Left forelimb (tissue), 1 donor: ENCODE data around the gene AADAT.
A peak's percentile ranks its signal among the peaks of the same experiment; 100 is the strongest.
"Not testable (repeated sequence)": the region's sequence is repeated elsewhere in the genome, so short reads cannot be mapped to it uniquely, and the experiment has no call there.

Experiments used
- DNase-seq: peaks from one replicate; pipeline ENCODE4 v3.0.0-alpha.2; 2018; ENCODE audit warnings: low spot score

AADAT gene

GRCh38 chr4:170089274-170089667 is 485 bp downstream of the AADAT start:
- peak; percentile 73 for DNase-seq

DNA sequence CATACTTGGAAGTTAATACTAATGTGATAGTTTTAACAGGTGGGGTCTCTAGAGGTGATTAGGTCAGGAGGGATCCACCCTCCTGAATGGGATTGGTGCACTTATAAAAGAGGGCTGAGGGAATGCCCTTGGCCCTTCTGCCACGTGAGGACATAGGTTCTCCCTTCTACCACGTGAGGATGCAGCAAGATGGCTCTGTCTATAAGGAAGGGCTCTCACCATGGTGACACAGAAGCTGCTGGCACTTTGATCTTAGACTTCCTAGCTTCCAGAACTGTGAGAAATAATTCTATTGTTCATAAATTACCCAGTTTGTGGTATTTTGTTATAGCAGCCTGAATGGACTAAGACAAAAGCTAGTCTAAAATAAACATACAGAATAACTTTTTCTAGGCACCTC is 1.0 kb downstream of the AADAT start:
- no peak for DNase-seq

GRCh38 chr4:170087163-170087700 is 2.5 kb downstream of the AADAT start:
- DNase-seq, result no peak

- no peak for DNase-seq
These were observed 6.2 kb downstream of the AADAT start for GRCh38 chr4:170083541-170083940.

GRCh38 chr4:170080496-170080895 is 9.3 kb downstream of the AADAT start:
- no peak for DNase-seq

- no peak for DNase-seq
These were observed 9.8 kb downstream of the AADAT start for GRCh38 chr4:170079981-170080380.

- DNase-seq, result no peak
These were observed 18.6 kb downstream of the AADAT start for GRCh38 chr4:170071196-170071595.

- no peak for DNase-seq
These were observed 21.2 kb downstream of the AADAT start for GRCh38 chr4:170068438-170069128.

GRCh38 chr4:170059421-170059820 is 30.3 kb downstream of the AADAT start:
- no peak for DNase-seq

- DNase-seq, result no peak
These were observed 30.9 kb downstream of the AADAT start for GRCh38 chr4:170058826-170059225.

DNA sequence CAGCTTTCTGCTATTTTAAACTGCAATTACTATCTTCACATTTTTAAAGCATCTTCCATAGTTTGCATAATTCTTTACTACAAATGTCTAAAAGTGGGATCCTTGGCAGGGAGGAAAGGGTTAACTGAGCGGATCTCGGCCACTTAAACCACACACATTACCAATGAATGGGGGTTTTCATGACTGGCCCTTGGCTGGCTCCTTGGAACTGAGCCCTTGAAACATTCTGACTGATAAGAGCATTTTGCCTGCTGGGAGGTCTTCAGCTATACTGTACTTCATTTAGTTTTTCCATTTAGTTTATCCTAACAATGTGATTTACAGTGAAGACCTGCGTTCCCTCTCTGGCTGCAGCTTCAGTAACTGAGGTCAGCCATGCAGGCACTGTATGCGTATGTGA is 31.9 kb downstream of the AADAT start:
- DNase-seq, result no peak

DNA sequence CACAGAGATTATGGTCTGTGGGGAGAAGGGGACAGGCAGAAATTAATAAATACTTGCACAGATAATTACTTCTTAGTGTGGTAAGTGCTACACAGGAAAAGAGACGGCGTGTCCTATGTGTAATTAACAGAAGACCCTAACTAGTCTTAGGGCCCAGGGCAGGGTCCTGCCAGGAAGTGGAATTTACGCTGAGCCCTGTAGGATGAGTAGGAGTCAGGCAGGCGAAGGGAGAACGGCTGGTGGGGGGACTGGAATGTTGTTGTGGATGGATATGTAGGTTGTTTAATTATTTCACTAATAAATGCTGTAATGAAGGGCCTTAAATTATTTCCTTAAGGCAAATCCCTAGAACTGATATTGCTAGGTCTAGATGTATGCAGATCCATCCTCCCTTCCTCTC is 36.8 kb downstream of the AADAT start:
- no peak for DNase-seq

DNA sequence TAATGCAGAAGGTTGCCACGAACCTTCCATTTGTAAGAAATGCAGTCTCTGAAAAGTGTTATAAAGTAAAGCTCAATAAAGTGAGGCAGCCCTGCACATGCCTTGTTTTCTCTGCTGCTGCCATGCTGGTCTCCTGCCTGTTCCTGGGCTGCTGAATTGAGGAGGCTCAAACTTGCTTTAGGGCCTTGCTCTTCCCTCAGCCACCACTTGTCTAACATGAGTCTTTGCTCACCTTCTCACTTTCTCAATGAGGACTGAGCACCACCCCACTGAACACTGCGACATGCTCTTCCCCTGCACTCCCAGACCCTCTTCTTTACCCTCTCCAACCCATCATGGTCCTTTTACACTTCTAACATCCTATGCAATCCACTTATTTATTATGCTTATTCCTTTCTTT is 38.4 kb downstream of the AADAT start:
- DNase-seq, result no peak

GRCh38 chr4:170049766-170050165 is 40.0 kb downstream of the AADAT start:
- DNase-seq, result no peak

DNA sequence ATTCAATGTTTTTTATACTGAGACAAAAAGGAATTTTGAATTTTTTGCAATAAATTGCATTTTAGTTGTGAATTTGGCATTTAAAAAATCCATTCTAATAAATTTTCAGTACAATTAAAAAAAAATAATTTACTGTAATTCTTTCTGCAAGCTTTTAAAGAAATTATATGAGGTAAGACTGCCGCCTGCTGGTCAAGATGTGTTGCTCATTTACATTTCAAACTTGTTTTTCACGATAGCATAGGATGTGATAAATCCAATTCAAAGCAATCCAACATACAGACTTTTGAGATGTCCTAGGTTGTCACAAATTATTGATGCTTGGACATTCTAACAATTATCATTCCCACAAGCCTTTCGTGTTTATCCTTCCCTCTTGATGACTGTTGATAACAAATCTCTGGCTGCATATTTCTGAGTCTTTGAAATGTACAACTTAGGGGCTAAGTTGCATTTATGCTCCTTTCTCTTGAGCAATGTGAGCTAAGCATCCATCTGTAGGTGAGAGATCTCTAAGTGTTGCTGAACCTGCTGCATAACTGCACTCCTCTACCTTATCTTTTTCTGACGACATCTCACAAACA is 41.9 kb downstream of the AADAT start:
- DNase-seq, result no peak

DNA sequence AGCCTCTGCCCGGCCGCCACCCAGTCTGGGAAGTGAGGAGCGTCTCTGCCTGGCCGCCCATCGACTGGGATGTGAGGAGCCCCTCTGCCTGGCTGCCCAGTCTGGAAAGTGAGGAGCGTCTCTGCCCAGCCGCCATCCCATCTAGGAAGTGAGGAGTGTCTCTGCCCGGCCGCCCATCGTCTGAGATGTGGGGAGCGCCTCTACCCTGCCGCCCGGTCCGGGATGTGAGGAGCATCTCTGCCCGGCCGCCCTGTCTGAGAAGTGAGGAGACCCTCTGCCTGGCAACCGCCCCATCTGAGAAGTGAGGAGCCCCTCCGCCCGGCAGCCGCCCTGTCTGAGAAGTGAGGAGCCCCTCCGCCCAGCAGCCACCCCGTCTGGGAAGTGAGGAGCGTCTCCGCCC is 43.6 kb downstream of the AADAT start:
- DNase-seq, result not testable (repeated sequence)

- no peak for DNase-seq
These were observed 49.6 kb downstream of the AADAT start for GRCh38 chr4:170040031-170040680.

DNA sequence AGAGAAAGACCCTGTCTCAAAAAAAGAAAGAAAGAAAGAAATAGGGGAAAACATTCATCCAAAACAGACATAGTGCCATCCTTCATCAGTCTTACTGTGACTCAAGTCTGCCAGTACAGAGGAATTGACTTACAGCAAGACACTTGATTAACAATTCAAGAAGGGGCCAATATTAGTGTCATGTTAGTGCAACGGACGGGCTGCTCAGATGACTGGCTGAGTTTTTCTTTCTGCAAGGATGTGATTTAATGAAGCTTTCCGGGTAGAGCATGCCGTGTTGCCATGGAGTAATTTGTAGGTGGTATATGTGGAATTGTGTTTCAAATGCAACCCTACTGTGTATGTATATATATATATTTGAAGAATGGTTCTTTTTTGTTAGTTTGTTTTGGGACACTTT is 51.0 kb downstream of the AADAT start:
- no peak for DNase-seq

GRCh38 chr4:170038232-170038631 is 51.5 kb downstream of the AADAT start:
- DNase-seq, result no peak

GRCh38 chr4:170037481-170037880 is 52.3 kb downstream of the AADAT start:
- no peak for DNase-seq

DNA sequence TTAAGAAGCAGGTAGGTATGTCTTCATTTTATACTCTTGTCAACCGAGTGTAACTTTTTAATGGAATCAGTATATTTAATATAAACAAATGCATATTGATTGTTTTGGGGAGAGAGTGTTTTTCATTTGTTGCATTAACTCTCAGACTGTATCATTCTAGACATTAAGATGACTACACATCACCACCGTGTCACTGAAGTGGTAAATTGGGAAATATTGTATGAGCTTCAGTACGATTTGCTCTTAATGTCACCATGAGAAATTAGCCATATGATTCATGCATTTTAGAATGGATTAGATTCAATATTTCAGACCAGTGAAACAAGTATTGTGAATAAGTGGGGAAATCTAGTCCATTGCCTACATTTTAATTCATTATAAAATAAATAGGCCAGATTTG is 53.9 kb downstream of the AADAT start:
- DNase-seq, result no peak

- no peak for DNase-seq
These were observed 54.5 kb downstream of the AADAT start for GRCh38 chr4:170035231-170035630.

GRCh38 chr4:170033999-170034398 is 55.8 kb downstream of the AADAT start:
- no peak for DNase-seq
